ENCODE results near the gene LIG1. TPM values are rescaled to one million over a fixed set of nuclear protein-coding genes. Genes with fewer than 3 reads are reported as not detected.

The LIG1 gene
- total and polyA plus RNA-seq, 2 experiments from 2014 or later: 79.3 to 96.9 TPM

DNA sequence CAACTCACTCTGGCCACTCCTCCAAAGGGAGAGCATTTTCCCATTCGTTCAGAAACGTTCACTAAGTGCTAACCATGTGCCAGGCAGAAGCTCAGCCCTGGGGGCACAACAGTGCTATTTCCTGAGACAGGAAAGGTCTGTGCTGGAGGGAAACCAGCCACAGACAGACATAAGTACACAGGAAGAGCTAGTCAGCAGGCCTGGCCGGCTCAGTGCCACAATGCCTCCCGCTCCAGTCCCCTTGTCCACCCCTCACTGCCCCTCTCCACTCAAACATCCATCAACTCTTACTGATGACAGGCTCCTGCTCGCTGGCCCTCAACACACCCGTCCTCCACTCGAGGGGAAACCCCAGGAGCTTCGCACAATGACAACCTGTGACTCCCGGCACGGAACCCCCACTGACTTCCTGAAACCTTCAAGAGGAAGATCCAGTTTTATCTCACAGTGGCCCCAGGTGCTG, 48.2 kb downstream of the LIG1 start:
- Histone ChIP-seq H3K9me2 (ENCODE audit: insufficient read depth) (no peaks in the 10 kb centered on the region), H3K27ac (ENCODE audit: low read depth) (no peak overlapping the region), H2AFZ (no peak overlapping the region), H3K4me3 (no peak overlapping the region), H3F3A (replicated peaks; ENCODE audit: low read depth) (no peaks in the 10 kb centered on the region), H3K36me3 (ENCODE audit: insufficient read depth) (0 out of 2 replicates have a peak, but pooled peaks cover 5% of the 10 kb centered on the region), H4K20me1 (replicated peaks; ENCODE audit: insufficient read depth) (no peaks in the 10 kb centered on the region; the same call in 1 of the 2 replicates), H3K4me1 (ENCODE audit: insufficient read depth) (no peaks in the 10 kb centered on the region), H3K79me2 (replicated peaks; ENCODE audit: insufficient read depth) (no peaks in the 10 kb centered on the region), H3K4me2 (no peak overlapping the region), H3K27me3 (ENCODE audit: insufficient read depth) (no peaks in the 10 kb centered on the region)
- H3K36me3 Mint-ChIP-seq (ENCODE audit: low read depth): peaks cover 84% of the 10 kb centered on the region
- H3K4me1 Mint-ChIP-seq: no peaks in the 10 kb centered on the region; the same call in 2 of the 3 replicates
- DNase-seq (ENCODE audit: low spot score) (no peak), ATAC-seq (no peak)
- H3K4me3 Mint-ChIP-seq: no peak overlapping the region
- no peaks in the 10 kb centered on the region for H3K9me3 Mint-ChIP-seq
- TF ChIP-seq EZH2 (IDR thresholded peaks at IDR 0.05; ENCODE audit: low read depth, unreplicated experiment): no peak
- H3K27ac Mint-ChIP-seq: no peak overlapping the region; the same call in 1 of the 2 replicates
- H3K27me3 Mint-ChIP-seq (ENCODE audit: insufficient read depth, low read depth, poor library complexity): peaks cover 9% of the 10 kb centered on the region

DNA sequence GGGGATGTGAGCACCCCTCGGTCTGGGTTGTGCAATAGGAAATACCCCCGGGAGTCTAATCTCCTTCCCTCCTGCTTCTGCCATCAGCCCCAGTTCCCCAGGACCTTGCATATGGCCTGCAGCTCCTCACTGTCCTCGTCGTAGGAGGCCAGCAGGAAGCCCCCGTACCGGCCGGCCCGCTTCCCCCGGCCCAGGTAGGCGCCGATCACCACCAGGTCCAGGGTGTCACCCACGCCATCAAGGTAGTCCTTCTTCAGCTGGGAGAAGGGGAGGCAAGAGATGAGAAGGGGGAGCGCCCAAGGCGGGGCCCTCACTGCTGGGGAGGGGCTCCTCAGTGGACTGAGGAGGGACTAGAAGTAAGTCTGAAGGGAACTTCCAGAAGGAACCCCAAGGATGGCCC, 49.1 kb downstream of the LIG1 start:
- peaks cover 81% of the 10 kb centered on the region for H3K36me3 Mint-ChIP-seq (ENCODE audit: low read depth)
- Histone ChIP-seq H3K4me1 (ENCODE audit: insufficient read depth) (no peaks in the 10 kb centered on the region), H3K9me2 (ENCODE audit: insufficient read depth) (no peaks in the 10 kb centered on the region), H3K27me3 (ENCODE audit: insufficient read depth) (no peaks in the 10 kb centered on the region), H3K4me3 (no peak overlapping the region), H3K27ac (ENCODE audit: low read depth) (no peak overlapping the region), H3K4me2 (no peak overlapping the region), H3K36me3 (ENCODE audit: insufficient read depth) (no peaks in the 10 kb centered on the region), H2AFZ (no peak overlapping the region), H3K79me2 (replicated peaks; ENCODE audit: insufficient read depth) (no peaks in the 10 kb centered on the region), H3F3A (replicated peaks; ENCODE audit: low read depth) (no peaks in the 10 kb centered on the region), H4K20me1 (replicated peaks; ENCODE audit: insufficient read depth) (no peaks in the 10 kb centered on the region; the same call in 1 of the 2 replicates)
- no peak overlapping the region for H3K27ac Mint-ChIP-seq
- H3K4me1 Mint-ChIP-seq: no peaks in the 10 kb centered on the region; the same call in 2 of the 3 replicates
- peaks cover 9% of the 10 kb centered on the region for H3K27me3 Mint-ChIP-seq (ENCODE audit: insufficient read depth, low read depth, poor library complexity)
- no peak overlapping the region for H3K4me3 Mint-ChIP-seq
- ATAC-seq (no peak), DNase-seq (ENCODE audit: low spot score) (no peak)
- H3K9me3 Mint-ChIP-seq: no peaks in the 10 kb centered on the region
- TF ChIP-seq EZH2 (IDR thresholded peaks at IDR 0.05; ENCODE audit: low read depth, unreplicated experiment) (no peak), EZH2phosphoT487 (IDR thresholded peaks at IDR 0.05; ENCODE audit: unreplicated experiment) (no peak), ZNF331 (CRISPR knock-in tag; IDR thresholded peaks at IDR 0.05; ENCODE audit: low read depth) (no peak), JUNB (IDR thresholded peaks at IDR 0.05; ENCODE audit: unreplicated experiment) (no peak), CREB1 (CRISPR knock-in tag; IDR thresholded peaks at IDR 0.05; ENCODE audit: low read depth) (no peak), POLR2AphosphoS5 (IDR thresholded peaks at IDR 0.05; ENCODE audit: low read depth) (no peak), NANOG (IDR thresholded peaks at IDR 0.05; ENCODE audit: borderline replicate concordance) (no peak)
- TF ChIP-seq, protein P1, sequence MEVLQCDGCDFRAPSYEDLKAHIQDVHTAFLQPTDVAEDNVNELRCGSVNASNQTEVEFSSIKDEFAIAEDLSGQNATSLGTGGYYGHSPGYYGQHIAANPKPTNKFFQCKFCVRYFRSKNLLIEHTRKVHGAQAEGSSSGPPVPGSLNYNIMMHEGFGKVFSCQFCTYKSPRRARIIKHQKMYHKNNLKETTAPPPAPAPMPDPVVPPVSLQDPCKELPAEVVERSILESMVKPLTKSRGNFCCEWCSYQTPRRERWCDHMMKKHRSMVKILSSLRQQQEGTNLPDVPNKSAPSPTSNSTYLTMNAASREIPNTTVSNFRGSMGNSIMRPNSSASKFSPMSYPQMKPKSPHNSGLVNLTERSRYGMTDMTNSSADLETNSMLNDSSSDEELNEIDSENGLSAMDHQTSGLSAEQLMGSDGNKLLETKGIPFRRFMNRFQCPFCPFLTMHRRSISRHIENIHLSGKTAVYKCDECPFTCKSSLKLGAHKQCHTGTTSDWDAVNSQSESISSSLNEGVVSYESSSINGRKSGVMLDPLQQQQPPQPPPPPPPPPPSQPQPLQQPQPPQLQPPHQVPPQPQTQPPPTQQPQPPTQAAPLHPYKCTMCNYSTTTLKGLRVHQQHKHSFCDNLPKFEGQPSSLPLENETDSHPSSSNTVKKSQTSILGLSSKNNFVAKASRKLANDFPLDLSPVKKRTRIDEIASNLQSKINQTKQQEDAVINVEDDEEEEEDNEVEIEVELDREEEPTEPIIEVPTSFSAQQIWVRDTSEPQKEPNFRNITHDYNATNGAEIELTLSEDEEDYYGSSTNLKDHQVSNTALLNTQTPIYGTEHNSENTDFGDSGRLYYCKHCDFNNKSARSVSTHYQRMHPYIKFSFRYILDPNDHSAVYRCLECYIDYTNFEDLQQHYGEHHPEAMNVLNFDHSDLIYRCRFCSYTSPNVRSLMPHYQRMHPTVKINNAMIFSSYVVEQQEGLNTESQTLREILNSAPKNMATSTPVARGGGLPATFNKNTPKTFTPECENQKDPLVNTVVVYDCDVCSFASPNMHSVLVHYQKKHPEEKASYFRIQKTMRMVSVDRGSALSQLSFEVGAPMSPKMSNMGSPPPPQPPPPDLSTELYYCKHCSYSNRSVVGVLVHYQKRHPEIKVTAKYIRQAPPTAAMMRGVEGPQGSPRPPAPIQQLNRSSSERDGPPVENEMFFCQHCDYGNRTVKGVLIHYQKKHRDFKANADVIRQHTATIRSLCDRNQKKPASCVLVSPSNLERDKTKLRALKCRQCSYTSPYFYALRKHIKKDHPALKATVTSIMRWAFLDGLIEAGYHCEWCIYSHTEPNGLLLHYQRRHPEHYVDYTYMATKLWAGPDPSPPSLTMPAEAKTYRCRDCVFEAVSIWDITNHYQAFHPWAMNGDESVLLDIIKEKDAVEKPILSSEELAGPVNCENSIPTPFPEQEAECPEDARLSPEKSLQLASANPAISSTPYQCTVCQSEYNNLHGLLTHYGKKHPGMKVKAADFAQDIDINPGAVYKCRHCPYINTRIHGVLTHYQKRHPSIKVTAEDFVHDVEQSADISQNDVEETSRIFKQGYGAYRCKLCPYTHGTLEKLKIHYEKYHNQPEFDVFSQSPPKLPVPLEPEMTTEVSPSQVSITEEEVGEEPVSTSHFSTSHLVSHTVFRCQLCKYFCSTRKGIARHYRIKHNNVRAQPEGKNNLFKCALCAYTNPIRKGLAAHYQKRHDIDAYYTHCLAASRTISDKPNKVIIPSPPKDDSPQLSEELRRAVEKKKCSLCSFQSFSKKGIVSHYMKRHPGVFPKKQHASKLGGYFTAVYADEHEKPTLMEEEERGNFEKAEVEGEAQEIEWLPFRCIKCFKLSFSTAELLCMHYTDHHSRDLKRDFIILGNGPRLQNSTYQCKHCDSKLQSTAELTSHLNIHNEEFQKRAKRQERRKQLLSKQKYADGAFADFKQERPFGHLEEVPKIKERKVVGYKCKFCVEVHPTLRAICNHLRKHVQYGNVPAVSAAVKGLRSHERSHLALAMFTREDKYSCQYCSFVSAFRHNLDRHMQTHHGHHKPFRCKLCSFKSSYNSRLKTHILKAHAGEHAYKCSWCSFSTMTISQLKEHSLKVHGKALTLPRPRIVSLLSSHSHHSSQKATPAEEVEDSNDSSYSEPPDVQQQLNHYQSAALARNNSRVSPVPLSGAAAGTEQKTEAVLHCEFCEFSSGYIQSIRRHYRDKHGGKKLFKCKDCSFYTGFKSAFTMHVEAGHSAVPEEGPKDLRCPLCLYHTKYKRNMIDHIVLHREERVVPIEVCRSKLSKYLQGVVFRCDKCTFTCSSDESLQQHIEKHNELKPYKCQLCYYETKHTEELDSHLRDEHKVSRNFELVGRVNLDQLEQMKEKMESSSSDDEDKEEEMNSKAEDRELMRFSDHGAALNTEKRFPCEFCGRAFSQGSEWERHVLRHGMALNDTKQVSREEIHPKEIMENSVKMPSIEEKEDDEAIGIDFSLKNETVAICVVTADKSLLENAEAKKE (CRISPR knock-in tag; IDR thresholded peaks at IDR 0.05): no peak
- TF ChIP-seq, protein P2, sequence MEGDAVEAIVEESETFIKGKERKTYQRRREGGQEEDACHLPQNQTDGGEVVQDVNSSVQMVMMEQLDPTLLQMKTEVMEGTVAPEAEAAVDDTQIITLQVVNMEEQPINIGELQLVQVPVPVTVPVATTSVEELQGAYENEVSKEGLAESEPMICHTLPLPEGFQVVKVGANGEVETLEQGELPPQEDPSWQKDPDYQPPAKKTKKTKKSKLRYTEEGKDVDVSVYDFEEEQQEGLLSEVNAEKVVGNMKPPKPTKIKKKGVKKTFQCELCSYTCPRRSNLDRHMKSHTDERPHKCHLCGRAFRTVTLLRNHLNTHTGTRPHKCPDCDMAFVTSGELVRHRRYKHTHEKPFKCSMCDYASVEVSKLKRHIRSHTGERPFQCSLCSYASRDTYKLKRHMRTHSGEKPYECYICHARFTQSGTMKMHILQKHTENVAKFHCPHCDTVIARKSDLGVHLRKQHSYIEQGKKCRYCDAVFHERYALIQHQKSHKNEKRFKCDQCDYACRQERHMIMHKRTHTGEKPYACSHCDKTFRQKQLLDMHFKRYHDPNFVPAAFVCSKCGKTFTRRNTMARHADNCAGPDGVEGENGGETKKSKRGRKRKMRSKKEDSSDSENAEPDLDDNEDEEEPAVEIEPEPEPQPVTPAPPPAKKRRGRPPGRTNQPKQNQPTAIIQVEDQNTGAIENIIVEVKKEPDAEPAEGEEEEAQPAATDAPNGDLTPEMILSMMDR (conservative IDR thresholded peaks at IDR 0.05; ENCODE audit: low read depth in 2 of 2): no peak
- TF ChIP-seq, protein P3, sequence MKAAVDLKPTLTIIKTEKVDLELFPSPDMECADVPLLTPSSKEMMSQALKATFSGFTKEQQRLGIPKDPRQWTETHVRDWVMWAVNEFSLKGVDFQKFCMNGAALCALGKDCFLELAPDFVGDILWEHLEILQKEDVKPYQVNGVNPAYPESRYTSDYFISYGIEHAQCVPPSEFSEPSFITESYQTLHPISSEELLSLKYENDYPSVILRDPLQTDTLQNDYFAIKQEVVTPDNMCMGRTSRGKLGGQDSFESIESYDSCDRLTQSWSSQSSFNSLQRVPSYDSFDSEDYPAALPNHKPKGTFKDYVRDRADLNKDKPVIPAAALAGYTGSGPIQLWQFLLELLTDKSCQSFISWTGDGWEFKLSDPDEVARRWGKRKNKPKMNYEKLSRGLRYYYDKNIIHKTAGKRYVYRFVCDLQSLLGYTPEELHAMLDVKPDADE (IDR thresholded peaks at IDR 0.05): no peak
